IMR-90 (cell line): ENCODE measurements around the gene PRR16.

Source experiments
- MAZ ChIP-seq: IDR thresholded peaks from 2 replicates; pipeline ENCODE4 v1.6.1; 2012; ENCODE audit warnings: low read depth, mild to moderate bottlenecking, low read length, improper control_type of control experiment, moderate library complexity, borderline replicate concordance
- MXI1 ChIP-seq: IDR thresholded peaks from 2 replicates; pipeline ENCODE4 v1.6.1; 2012; ENCODE audit warnings: low read depth, mild to moderate bottlenecking, low read length, moderate library complexity, borderline replicate concordance
- POLR2A ChIP-seq: IDR thresholded peaks from 2 replicates; pipeline ENCODE4 v1.6.1; 2012; ENCODE audit warnings: mild to moderate bottlenecking, low read depth, low read length
- RFX5 ChIP-seq: IDR thresholded peaks from 2 replicates; pipeline ENCODE4 v1.8.0; 2012; ENCODE audit warnings: low read depth, mild to moderate bottlenecking, low read length, moderate library complexity
- TF ChIP-seq, protein P1 (sequence below): conservative IDR thresholded peaks from 2 replicates; pipeline ENCODE4 v1.5.1; 2012; ENCODE audit warnings: mild to moderate bottlenecking, low read depth, low read length, improper control_type of control experiment

DNA sequence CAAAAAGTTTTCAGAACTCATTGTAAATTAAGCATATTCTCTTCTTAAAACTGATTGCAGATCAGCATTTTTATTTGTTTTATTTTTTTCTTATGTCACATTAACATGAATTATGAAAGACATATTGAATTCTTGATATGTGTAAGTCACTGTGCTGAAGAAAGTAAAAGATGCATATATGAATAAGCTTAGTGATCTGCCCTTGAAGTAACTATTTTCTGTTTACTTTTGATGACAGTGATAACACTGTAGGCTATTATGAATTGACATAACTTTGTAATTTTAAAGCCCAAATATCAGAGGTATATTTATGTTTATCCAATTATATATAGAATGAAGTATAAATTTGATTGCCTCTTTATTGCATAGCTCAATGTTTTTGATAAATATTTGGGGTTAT, 8.8 kb downstream of the PRR16 start:
- TF ChIP-seq, protein P1, sequence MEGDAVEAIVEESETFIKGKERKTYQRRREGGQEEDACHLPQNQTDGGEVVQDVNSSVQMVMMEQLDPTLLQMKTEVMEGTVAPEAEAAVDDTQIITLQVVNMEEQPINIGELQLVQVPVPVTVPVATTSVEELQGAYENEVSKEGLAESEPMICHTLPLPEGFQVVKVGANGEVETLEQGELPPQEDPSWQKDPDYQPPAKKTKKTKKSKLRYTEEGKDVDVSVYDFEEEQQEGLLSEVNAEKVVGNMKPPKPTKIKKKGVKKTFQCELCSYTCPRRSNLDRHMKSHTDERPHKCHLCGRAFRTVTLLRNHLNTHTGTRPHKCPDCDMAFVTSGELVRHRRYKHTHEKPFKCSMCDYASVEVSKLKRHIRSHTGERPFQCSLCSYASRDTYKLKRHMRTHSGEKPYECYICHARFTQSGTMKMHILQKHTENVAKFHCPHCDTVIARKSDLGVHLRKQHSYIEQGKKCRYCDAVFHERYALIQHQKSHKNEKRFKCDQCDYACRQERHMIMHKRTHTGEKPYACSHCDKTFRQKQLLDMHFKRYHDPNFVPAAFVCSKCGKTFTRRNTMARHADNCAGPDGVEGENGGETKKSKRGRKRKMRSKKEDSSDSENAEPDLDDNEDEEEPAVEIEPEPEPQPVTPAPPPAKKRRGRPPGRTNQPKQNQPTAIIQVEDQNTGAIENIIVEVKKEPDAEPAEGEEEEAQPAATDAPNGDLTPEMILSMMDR: no peak
- TF ChIP-seq MAZ: no peak
- TF ChIP-seq POLR2A: no peak
- TF ChIP-seq MXI1: no peak
- TF ChIP-seq RFX5: no peak
